Measurements from ENCODE around the gene RALGAPA2.
A peak's percentile ranks its signal among the peaks of the same experiment; 100 is the strongest.

The RALGAPA2 gene

DNA sequence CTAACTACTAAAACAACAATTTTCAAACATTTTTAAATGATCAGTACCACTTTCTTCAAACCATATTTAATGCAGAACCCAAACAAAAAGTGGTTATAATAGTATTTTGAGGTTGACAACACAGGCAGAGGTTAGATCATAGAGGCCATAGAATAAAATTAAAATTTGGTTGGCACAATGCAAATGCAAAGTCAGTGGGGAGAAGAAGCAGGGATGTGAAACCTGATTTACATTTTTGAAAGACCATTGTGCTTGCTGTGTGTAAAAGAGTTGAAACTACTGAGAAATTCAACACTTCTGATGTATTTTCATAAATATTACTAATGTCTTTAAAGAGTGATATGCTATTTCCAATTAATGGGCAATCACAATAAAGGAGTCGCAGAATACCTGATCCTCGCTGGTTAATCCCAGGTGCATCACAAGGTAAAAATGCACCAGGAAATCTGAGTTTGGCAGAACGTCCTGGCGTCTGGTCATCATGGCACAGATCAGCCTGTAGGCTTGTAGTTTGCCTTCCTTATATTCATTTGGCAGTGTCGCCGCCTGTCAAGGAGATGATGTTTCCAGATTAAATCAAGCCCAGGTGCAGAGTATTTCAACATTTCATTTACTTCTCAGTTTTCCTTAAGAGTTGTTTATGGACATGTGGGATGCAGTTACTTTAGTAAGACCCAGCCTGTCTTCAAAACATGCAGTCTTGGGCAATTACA is 141.2 kb downstream of the RALGAPA2 start:
- no peak for ATAC-seq
- TF ChIP-seq GLIS3 (CRISPR knock-in tag; IDR thresholded peaks at IDR 0.05) (no peak), POU6F1 (CRISPR knock-in tag; IDR thresholded peaks at IDR 0.05; ENCODE audit: borderline replicate concordance, low read depth) (no peak), TOX (CRISPR knock-in tag; IDR thresholded peaks at IDR 0.05; ENCODE audit: borderline replicate concordance) (no peak), OSR1 (CRISPR knock-in tag; IDR thresholded peaks at IDR 0.05) (no peak), ESRRG (CRISPR knock-in tag; IDR thresholded peaks at IDR 0.05) (no peak), ZC3H10 (CRISPR knock-in tag; IDR thresholded peaks at IDR 0.05) (no peak), ARNTL (CRISPR knock-in tag; IDR thresholded peaks at IDR 0.05; ENCODE audit: borderline replicate concordance, low read depth) (no peak), CREB5 (CRISPR knock-in tag; IDR thresholded peaks at IDR 0.05; ENCODE audit: low read depth) (no peak), TCF4 (CRISPR knock-in tag; IDR thresholded peaks at IDR 0.05; ENCODE audit: borderline replicate concordance) (no peak), ZNF70 (CRISPR knock-in tag; IDR thresholded peaks at IDR 0.05) (no peak), ZFP30 (CRISPR knock-in tag; IDR thresholded peaks at IDR 0.05) (no peak)
- TF ChIP-seq, protein P1, sequence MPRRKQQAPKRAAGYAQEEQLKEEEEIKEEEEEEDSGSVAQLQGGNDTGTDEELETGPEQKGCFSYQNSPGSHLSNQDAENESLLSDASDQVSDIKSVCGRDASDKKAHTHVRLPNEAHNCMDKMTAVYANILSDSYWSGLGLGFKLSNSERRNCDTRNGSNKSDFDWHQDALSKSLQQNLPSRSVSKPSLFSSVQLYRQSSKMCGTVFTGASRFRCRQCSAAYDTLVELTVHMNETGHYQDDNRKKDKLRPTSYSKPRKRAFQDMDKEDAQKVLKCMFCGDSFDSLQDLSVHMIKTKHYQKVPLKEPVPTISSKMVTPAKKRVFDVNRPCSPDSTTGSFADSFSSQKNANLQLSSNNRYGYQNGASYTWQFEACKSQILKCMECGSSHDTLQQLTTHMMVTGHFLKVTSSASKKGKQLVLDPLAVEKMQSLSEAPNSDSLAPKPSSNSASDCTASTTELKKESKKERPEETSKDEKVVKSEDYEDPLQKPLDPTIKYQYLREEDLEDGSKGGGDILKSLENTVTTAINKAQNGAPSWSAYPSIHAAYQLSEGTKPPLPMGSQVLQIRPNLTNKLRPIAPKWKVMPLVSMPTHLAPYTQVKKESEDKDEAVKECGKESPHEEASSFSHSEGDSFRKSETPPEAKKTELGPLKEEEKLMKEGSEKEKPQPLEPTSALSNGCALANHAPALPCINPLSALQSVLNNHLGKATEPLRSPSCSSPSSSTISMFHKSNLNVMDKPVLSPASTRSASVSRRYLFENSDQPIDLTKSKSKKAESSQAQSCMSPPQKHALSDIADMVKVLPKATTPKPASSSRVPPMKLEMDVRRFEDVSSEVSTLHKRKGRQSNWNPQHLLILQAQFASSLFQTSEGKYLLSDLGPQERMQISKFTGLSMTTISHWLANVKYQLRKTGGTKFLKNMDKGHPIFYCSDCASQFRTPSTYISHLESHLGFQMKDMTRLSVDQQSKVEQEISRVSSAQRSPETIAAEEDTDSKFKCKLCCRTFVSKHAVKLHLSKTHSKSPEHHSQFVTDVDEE (CRISPR knock-in tag; IDR thresholded peaks at IDR 0.05), result no peak

DNA sequence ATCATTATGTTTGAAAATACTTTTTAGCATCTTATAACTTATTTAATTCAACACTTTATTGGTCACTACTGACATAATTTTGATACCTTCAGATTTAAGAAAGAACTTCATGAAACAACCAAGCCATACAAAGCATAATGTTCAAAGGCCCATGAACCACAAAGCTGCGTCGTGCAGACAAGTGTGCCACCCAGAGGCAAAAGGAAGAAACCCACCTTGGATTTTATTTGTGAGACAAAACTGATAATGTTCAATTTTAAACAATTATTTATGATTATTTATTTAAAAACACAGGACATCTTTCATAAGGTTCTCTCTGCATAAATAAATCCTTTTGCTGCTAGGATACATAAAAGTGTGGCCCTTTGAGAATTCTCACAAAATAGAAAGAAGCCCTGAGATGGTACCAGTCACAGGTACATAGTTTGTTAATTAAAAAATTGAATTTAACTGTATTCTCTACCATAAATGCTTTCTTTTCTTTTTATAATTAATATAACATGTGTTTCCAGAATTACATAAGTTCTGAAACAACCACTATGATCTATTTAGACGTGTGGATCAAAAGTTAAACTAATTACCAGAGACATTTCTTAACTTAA is 143.7 kb downstream of the RALGAPA2 start:
- peak; percentile 66 for ATAC-seq

More for the DNA sequence above, 143.7 kb downstream of the RALGAPA2 start:
- TF ChIP-seq ZFP3 (CRISPR knock-in tag; IDR thresholded peaks at IDR 0.05) (no peak), RARB (CRISPR knock-in tag; IDR thresholded peaks at IDR 0.05) (no peak), ZNF8 (CRISPR knock-in tag; IDR thresholded peaks at IDR 0.05) (no peak), TCF4 (CRISPR knock-in tag; IDR thresholded peaks at IDR 0.05; ENCODE audit: borderline replicate concordance) (no peak), CSRNP3 (CRISPR knock-in tag; IDR thresholded peaks at IDR 0.05) (no peak), ZC3H10 (CRISPR knock-in tag; IDR thresholded peaks at IDR 0.05) (no peak), TOX (CRISPR knock-in tag; IDR thresholded peaks at IDR 0.05; ENCODE audit: borderline replicate concordance) (no peak), ARNTL (CRISPR knock-in tag; IDR thresholded peaks at IDR 0.05; ENCODE audit: borderline replicate concordance, low read depth) (no peak), PPARA (CRISPR knock-in tag; IDR thresholded peaks at IDR 0.05; ENCODE audit: borderline replicate concordance) (no peak), SNAI2 (CRISPR knock-in tag; IDR thresholded peaks at IDR 0.05) (no peak), ESRRG (CRISPR knock-in tag; IDR thresholded peaks at IDR 0.05) (no peak), ISL1 (CRISPR knock-in tag; IDR thresholded peaks at IDR 0.05) (no peak)
- TF ChIP-seq, protein P2, sequence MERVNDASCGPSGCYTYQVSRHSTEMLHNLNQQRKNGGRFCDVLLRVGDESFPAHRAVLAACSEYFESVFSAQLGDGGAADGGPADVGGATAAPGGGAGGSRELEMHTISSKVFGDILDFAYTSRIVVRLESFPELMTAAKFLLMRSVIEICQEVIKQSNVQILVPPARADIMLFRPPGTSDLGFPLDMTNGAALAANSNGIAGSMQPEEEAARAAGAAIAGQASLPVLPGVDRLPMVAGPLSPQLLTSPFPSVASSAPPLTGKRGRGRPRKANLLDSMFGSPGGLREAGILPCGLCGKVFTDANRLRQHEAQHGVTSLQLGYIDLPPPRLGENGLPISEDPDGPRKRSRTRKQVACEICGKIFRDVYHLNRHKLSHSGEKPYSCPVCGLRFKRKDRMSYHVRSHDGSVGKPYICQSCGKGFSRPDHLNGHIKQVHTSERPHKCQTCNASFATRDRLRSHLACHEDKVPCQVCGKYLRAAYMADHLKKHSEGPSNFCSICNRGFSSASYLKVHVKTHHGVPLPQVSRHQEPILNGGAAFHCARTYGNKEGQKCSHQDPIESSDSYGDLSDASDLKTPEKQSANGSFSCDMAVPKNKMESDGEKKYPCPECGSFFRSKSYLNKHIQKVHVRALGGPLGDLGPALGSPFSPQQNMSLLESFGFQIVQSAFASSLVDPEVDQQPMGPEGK (CRISPR knock-in tag; IDR thresholded peaks at IDR 0.05; ENCODE audit: borderline replicate concordance), result no peak
- TF ChIP-seq, protein P1 (CRISPR knock-in tag; IDR thresholded peaks at IDR 0.05), result no peak
